Posterior cingulate gyrus (tissue), 11 donors: ENCODE data around the gene NEK4.

ENCODE experiments used
- DNase-seq, 10 donors: peaks; one replicate each; pipeline versions ENCODE4 v3.0.0 to v3.0.0-alpha.2; 2020 to 2021; ENCODE audit warnings: mixed read lengths in 3 of 10
- intact Hi-C: fragments of 100-400 bp; cut with DNase I; formaldehyde crosslinking; loops from one replicate; pipeline ENCODE4 v1.15.1; 2023

NEK4 gene

DNA sequence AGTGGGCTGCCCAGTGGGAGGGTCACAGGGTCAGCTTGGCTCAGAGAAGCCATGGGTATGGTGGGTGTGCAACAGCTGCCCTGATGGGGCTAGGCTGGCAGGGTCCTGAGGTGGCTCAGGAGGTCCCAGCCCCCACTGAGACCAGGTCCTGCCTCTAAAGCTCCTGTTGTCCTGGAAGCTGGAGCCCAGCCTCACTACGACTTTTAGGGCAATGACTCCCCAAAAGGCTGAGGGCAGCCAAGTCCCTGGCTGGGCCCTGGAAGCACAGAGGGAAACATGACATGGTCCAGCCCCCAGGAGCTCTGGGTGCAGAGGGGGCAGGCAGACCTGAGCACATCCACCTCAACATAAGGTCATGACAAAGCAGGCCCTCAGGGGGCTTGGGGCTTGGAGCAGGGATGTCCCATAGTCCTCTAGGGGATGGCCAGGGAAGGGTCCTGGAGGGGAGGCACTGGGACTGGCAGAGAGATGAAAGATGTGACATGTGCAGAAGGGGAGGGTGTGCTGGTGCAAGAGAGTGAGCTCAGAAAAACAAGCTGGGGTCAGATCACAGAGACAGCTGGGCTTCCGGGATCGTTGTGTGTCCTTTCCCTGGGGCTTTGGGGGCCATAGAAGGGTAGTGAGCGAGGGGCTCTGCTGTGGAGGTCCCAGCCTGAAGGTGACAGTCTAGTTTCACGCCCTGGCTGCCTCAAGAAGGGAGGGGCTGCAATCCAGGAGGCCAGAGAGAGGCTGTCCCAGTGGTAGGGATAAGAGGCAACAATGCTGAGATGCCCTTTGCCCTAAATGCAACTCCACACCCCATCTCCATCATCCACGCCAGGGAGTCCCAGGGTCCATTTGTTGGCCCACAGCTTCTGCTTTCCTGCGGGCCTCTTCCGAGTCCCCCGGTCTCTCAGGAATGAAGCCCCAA lies 23.2 kb upstream of the NEK4 start:
- peak in 1 of 10 donors; percentile 25 for DNase-seq
- intact Hi-C loops = no loop called here

DNA sequence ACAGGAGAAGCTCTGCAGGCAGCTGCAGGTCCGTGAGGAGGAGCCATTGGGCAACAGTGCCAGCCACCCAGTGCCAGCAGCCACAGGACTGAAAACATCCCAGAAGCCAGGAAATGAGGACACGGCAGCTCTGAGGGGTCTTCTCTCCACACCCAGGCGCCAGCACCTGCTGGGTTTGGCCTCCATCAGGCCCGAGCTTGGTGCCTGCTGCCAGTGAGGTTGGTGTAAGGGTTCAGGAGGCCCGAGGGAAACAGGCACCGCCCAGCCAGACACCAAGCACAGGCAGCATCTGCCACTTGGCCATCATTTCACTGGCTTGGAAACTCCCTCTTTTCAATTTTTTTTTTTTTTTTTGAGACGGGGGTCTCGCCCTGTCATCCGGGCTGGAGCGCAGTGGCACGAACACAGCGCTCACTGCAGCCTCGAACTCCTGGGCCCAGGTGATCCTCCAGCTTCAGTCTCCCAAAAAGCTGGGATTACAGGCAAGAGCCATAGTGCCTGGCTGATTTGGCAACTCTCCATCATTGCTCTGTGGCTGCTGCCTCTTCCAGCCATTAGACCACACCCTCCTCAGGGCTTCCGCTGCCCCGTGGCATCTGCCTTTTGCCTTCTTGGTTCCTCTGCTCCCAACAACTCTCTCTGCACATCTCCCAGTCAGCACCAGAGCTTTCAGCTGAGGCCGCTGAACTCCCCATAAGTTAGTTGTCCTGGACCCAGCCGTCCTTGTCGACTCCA lies 22.4 kb upstream of the NEK4 start:
- peak in 1 of 10 donors; percentile 64 for DNase-seq
- intact Hi-C loops = no loop called here

DNA sequence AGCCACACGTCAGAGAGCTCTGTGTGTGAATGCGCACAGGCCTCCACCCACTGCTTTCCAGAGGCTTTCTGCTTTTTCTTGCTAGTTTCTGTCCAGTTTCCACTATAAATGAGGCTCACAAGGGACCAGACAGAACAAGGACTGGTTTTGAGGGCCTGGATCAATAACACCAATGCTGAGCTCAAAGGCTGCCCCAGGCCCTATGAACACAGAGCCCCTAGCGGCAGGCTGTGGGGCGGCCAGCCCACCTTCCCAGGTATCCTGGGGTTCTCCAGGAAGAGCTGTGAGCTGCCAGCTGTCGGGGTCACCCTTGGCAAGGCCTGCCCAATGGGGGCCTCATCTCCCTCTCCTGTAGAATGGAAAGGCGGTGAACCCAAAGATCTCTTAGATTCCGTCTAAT lies 21.7 kb upstream of the NEK4 start:
- DNase-seq = peak in 1 of 10 donors; percentile 20
- intact Hi-C loops = no loop called here

DNA sequence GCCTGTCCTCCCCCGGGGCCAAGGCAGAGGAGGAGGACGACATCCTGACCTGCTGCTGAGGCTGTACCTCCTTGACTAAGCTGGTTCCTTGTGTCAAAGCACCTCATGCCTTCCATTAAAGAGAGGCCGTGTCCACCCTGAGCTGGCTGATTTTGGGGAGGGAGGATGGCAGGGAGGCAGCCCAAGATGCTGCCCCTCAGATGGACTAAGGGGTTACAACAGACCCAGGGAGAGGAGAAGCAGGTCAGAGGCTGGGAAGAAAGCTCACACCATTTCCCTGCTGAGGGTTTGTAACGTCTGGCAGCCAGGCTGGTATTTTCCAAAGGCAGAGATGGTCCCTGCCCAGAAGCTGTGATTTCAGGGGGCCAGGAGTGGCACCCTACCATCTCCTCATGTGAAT lies 21.2 kb upstream of the NEK4 start:
- DNase-seq = no peak
- intact Hi-C loops = no loop called here

DNA sequence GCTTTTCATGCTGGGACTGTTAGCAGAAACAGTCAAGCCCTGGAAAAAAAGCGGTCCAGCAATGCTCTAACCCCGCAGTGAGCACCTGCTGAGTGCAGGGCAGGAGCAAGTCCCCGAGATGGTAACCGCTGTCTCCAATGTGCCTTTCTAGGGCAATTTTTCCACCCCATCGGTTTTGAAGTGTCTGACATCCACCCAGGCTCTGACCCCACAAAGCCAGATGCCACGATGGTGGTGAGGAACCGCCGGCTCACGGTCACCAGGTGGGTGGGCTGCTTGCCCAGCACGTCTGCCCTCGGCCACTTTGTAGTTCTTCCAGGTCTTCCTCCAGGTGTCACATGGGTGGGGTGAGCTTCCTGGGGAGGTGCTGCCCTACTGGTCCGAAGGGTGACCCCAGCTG lies 20.6 kb upstream of the NEK4 start:
- DNase-seq = peak in 2 of 10 donors; percentile 37 to 61
- intact Hi-C loops = no loop called here

DNA sequence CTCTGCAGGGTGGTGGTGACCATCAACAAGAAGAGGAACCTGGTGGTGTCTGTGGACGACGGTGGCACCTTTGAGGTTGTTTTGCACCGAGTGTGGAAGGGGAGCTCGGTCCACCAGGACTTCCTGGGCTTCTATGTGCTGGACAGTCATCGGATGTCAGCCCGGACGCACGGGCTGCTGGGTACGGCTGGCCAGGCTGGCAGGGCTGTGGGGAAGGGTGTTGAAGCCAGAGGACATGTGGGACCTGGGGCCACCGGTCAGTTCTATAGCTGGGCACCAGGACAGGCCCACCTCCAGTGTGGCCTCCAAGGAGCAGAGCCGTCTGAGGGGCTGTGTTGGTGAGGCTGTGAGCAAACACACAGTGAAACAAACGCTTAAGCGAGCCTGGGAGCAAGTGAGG lies 20.0 kb upstream of the NEK4 start:
- peak in 3 of 10 donors; percentile 38 to 59 (median 44) for DNase-seq
- intact Hi-C loops = no loop called here

DNA sequence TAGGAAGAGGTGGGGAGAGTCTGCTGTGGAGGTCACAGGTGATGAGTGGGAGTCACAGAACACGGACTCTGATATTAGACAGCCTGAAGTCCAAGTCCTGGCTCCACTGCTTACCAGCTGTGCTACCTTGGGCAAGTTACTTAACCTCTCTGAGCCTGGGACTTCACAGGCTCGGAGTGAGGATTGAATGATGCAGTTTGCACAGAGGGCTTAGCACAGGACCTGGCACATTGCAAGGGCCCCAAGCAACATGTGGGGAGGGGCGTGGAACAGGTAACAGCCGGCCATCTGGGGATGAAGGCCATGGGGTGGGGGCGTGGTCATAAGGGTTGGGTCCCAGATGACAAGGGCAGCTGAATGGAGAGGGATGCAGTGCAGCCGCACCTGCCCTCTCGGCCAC lies 19.6 kb upstream of the NEK4 start:
- peak in 2 of 10 donors; percentile 1 to 21 for DNase-seq
- intact Hi-C loops = no loop called here

DNA sequence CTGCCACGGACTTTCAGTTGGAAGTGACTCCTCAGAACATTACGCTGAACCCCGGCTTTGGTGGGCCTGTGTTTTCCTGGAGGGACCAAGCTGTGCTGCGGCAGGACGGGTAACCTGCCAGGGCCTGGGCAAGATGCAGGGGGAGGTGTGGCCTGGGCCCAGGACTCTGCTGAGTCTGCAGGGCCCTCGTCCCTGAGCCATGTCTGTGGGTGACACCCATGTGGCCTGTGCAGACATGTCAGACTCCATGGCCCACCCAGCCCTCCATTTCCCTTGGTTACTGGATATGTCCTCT lies 19.0 kb upstream of the NEK4 start:
- intact Hi-C loops = no loop called here
- peak in 3 of 10 donors; percentile 48 to 73 (median 65) for DNase-seq

DNA sequence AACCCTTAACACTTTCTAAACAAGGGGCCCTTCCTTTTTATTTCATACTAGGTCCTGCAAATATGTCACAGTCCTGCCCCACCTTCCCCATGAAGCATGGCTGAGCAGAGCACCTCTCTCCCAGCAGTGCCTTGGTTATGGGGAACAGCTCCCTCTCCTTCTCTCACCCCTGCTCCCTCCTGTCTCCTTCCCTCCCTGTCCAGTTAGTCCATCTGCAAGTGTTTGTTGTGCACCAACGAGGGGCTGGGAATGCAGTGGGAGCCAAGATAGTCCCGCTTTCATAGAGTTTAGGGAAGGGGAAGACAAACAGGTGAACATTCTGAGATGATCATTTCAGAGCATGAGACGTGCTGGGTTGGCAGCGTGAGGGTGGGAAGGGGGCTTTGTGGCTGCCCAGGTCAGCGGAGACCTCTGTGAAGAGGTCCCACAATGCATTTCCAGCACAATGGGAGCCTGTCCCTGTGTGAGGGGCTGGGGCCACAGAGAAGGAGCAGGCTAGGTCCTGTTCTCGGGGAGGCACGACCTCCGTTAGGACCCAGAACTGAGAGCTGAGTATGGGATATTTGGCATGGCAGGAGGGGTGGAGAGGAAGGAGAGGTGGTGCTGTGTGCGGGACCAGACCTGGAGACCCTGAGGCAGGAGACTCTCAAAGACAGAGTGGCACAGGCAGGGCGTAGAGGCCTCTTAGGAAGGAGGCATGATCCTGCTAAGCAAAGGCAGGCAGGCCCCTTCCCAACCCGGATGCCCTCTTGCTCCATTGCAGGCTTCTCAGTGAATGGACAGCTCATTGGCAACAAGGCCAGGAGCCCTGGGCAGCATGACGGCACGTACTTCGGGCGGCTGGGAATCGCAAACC lies 18.4 kb upstream of the NEK4 start:
- intact Hi-C loops = no loop called here
- DNase-seq = peak in 3 of 10 donors; percentile 22 to 43 (median 42)

DNA sequence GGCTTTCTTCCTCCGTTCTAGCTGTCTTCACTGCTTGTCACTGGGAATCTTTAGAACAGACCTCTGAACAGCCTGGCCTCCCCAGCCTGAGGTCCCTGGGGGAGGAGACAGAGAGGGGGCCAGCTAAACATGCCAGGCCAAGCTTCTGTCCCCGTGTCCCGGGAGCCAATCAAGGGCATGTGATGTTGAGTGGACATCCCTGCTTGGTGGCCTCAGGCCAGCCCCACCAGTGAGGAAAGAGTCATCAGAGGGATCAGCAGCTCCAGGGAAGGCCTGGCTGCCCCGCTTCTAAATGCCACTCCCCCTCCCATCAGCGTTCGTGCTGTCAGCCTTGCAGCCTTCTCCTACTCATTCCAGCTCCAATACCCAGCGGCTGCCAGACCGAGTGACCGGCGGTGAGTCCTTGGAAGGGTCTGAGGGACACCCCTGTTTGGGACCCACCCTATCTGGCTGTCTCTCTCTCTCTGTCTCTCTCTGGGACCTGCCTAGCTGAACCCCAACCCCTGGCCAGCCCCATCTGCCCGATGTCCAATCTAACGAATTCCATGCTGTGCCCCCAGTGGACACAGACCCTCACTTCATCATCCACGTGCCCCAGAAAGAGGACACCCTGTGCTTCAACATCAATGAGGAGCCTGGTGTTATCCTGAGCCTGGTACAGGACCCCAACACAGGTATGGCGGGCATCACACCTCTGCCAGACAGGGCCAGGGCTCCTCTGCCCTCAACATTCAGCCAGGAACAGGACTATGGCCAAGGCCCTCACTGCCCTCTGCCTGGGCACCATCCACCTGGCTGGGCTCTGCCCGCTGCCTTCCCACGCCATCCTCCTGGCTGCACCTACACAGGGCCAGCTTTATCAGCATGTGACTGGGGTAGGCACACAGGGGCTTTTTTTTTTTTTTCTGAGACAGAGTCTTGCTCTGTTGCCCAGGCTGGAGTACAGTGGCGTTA lies 17.2 kb upstream of the NEK4 start:
- intact Hi-C loops = no loop called here
- DNase-seq = peak in 4 of 10 donors; percentile 15 to 66 (median 42)

DNA sequence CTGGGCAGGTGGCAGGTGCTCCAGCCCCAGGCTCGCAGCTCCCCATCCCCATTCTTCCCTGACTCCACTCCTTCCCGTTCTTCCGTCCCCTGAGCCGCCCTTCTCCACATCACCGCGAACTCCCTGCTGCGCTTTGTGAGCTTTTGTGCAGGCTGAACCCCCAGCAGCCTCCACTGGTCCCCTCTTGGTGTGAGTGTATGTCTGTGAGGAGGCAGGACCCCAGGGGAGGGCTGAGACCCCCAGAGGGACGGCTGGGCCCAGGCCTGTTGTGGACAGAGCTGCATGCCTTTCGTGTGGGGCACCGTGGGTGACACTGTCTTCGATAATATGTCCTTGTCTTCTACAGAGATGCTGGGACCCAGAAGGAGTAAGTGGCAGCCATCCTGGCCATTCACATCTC lies 16.5 kb upstream of the NEK4 start:
- DNase-seq = peak in 4 of 10 donors; percentile 16 to 61 (median 50)
- intact Hi-C loops = no loop called here

DNA sequence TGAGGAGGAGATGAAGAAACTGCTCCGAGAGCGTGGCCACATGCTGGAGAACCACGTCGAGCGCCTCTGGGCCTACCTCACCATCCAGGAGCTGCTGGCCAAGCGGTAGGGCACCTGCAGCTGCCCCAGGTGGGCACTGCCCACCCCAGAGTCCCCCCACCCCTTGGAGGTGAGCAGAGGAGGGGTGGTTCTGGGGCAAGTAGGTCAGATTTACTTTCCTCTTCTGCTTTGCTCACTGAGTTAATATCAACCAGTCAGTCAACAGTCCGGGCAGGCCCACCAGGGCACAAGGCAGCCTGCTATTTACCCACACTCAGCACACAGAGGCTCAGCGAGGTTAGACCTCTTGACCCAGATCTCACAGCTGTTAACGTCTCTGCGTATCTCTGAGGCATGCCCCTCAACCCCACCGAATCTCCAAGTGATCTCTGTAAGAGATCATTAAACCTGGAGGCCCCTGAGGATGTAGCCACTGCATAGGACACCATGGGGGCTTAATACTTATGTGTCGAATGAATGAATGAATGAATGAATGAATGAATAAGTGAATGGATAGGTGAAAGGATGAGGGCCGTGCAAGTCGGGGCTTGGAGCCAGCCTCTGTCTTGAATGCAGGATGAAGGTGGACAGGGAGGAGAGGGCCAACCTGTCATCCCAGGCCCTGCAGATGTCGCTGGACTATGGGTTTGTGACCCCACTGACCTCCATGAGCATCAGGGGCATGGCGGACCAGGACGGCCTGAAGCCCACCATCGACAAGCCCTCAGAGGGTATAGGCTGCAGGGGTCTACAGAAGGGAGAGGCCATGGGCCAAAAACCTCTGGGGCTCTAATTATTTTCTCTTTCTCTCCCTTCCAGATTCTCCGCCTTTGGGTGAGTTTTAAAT lies 15.8 kb upstream of the NEK4 start:
- DNase-seq = peak in 3 of 10 donors; percentile 13 to 57 (median 27)
- intact Hi-C loops = no loop called here

DNA sequence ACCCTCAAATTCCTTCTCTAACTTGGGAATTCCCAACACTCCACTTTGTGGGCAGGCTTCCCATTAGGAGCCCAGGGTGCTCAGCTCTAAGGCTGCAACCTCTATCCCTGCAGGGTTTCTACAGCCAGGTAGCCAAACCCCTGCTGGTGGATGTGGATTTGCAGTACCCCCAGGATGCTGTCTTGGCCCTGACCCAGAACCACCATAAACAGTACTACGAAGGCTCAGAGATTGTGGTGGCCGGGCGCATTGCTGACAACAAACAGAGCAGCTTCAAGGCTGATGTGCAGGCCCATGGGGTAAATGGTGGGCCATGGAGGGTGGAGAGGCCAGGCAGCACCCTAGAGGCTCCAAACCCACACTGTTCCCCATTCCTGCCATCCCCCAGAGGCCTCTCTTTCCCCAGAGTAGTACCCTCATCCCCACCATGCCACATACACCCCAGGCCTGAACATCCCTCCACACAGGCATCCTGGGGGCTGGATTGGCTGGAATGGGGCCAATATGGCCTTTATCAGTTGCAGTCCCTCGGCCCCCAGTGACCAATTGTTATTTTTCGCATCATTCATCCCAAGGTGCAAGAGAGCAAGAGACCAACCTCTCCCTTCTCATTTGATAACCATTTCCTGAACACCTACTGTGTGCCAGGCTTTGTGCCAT lies 14.3 kb upstream of the NEK4 start:
- intact Hi-C loops = no loop called here

DNA sequence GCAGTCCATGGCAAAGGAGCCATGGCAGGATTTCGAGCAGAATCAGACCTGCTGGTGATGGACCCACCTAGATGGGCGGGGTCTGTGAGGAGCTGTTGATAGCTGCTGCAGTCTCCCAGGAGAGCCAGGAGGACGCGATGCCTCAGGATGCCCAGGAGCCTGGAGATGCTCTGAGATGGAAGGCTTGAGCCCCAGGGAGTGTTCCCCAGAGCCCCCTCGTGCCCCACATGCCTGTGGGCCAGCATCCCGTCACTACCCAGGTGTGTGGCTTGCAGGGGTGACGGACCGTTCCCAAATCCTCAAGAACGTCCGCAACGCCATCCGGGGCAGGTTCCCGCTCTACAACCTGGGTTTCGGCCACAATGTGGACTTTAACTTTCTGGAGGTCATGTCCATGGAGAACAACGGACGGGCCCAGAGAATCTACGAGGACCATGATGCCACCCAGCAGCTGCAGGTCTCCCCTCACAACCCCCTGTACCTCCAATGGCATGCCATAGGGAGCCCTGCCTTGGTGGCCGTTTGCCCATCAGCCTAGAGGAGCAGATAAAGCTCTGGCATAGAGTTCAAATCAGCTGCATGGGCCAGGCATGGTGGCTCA lies 13.4 kb upstream of the NEK4 start:
- intact Hi-C loops = no loop called here
- peak in 3 of 10 donors; percentile 12 to 78 (median 77) for DNase-seq

More for the DNA sequence above, 14.3 kb upstream of the NEK4 start:
- peak in 1 of 10 donors; percentile 7 for DNase-seq

DNA sequence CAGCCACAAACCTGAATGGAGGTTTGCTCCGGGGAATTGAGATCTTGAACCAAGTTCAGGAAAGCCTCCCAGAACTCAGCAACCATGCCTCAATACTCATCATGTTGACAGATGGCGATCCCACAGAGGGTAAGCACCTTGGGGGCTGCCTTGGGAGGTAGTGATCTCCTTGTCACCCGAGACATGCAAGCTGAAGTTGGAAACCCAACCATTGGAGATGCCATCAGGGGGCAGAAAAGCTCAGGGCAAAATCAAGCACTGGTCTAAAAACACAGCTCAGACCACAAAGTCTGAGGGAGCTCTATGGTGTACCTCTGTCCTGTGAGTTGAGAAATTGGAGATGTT lies 12.4 kb upstream of the NEK4 start:
- intact Hi-C loops = no loop called here
- peak in 2 of 10 donors; percentile 1 to 26 for DNase-seq

DNA sequence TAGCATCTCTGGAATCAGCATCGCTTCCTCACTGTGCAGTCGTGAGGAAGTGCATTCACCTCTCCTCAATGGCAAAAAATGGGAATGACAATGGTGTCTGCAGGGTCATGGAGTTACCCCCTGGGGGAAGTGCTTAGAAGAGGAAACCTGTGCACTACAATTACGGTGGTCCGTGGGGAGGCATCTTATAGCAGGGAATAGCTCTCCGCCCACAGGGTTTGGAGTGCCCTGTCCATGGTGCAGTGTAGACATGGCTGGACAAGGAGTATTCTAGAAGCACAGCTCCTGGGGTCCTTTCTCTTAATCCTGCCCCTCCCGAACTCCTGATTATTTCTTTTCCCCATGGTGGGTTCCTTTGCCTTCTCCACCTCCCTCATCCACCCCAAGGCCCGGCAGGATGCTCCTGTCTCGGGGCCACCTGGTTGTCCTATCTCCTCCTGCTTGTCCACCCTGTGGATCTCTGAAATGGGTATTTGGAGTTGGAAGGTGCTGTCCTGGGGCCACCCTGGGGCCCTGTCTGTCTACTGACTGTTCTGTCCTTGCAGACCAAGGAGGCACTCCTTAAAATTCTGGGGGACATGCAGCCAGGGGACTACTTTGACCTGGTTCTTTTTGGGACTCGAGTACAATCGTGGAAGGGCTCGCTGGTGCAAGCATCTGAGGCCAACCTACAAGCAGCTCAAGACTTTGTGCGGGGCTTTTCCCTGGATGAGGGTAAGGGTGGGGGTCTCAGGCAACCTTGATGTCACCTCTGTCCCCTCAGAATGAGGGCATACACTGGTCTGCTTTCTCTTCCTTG lies 11.9 kb upstream of the NEK4 start:
- DNase-seq = peak in 3 of 10 donors; percentile 2 to 59 (median 4)
- intact Hi-C loops = no loop called here

DNA sequence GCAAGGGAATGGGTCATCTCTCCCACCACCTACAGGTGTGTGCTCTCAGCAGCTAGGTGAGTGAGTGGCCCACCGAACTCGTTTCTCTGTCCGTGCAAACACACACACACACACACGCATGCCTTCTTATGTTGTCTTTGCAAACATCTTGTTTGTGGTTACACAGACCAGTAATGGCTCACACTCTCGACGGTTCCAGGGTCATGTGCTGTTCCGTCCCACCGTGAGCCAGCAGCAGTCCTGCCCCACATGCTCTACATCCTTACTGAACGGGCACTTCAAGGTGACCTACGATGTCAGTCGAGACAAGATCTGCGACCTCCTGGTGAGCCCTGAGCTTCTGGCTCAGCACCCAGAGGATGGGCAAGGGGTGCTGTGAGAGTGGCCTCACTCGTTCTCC lies 11.0 kb upstream of the NEK4 start:
- intact Hi-C loops = no loop called here
- DNase-seq = peak in 2 of 10 donors; percentile 2 to 22
